ENCODE measurements around the gene KCNIP4. TPM values are rescaled to one million over a fixed set of nuclear protein-coding genes. Genes with fewer than 3 reads are reported as not detected.

Gene KCNIP4
- total RNA-seq, 1 donor from 2014 or later: 0.53 TPM

DNA sequence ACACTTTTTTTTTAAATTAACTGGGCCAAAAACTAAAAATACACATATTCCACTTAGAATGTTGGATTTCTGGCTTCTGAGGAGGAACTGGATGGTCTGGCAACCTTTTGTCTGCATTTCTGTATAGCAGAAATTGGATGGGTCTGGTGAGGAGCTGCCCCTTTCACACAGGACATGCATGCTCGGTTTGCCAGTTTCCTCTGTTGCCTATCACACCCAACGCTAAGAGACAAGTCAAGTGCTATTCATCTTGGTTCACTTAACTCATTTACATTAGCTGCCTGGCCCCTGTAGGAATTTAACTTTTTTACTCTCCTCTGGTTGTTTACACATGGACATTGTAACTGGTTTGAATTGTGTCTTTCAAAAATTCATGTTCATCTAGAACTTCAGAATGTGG lies 1052.6 kb downstream of the KCNIP4 start:
- Histone ChIP-seq H3K27me3 (ENCODE audit: control insufficient read depth, insufficient read depth, low read length) (no peaks in the 10 kb centered on the region), H3K36me3 (ENCODE audit: control insufficient read depth, insufficient read depth, low read length) (no peaks in the 10 kb centered on the region), H3K4me3 (ENCODE audit: low read depth, low read length) (no peak overlapping the region)
- FAIRE-seq (no peak), DNase-seq (ENCODE audit: low read depth) (no peak)
- TF ChIP-seq, protein P1, sequence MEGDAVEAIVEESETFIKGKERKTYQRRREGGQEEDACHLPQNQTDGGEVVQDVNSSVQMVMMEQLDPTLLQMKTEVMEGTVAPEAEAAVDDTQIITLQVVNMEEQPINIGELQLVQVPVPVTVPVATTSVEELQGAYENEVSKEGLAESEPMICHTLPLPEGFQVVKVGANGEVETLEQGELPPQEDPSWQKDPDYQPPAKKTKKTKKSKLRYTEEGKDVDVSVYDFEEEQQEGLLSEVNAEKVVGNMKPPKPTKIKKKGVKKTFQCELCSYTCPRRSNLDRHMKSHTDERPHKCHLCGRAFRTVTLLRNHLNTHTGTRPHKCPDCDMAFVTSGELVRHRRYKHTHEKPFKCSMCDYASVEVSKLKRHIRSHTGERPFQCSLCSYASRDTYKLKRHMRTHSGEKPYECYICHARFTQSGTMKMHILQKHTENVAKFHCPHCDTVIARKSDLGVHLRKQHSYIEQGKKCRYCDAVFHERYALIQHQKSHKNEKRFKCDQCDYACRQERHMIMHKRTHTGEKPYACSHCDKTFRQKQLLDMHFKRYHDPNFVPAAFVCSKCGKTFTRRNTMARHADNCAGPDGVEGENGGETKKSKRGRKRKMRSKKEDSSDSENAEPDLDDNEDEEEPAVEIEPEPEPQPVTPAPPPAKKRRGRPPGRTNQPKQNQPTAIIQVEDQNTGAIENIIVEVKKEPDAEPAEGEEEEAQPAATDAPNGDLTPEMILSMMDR (IDR thresholded peaks at IDR 0.05; ENCODE audit: insufficient read depth, low read length, severe bottlenecking): no peak

- TF ChIP-seq, protein P1 (IDR thresholded peaks at IDR 0.05; ENCODE audit: insufficient read depth, low read length, severe bottlenecking): no peak
- FAIRE-seq: no peak
- Histone ChIP-seq H3K4me3 (ENCODE audit: low read depth, low read length) (no peak overlapping the region), H3K36me3 (ENCODE audit: control insufficient read depth, insufficient read depth, low read length) (no peaks in the 10 kb centered on the region), H3K27me3 (ENCODE audit: control insufficient read depth, insufficient read depth, low read length) (no peaks in the 10 kb centered on the region)
- no peak for DNase-seq (ENCODE audit: low read depth)
Measured at GRCh38 chr4:20895208-20895607, 1053.4 kb downstream of the KCNIP4 start.

DNA sequence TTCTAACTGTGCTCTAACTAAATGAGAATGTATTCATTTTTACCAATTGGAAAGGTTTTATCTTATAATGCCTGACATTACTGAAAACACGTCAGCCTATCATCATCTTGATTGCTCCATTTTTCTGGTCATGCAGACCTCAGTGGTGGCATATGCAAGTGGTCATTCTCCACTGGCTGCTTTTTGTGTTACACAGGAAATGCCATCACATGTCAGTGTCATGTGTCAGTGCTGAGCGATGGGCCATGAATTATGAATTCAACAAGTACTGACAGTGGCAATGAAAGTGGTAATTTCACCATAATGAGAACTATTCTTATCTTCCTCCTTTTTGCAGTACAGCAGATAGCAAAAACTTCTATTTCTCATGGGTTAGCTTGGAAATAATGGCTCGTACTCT lies 1057.8 kb downstream of the KCNIP4 start:
- TF ChIP-seq, protein P1 (IDR thresholded peaks at IDR 0.05; ENCODE audit: insufficient read depth, low read length, severe bottlenecking): no peak
- Histone ChIP-seq H3K36me3 (ENCODE audit: control insufficient read depth, insufficient read depth, low read length) (no peaks in the 10 kb centered on the region), H3K4me3 (ENCODE audit: low read depth, low read length) (no peak overlapping the region), H3K27me3 (ENCODE audit: control insufficient read depth, insufficient read depth, low read length) (no peaks in the 10 kb centered on the region)
- no peak for FAIRE-seq
- DNase-seq (ENCODE audit: low read depth): peak; percentile 46

DNA sequence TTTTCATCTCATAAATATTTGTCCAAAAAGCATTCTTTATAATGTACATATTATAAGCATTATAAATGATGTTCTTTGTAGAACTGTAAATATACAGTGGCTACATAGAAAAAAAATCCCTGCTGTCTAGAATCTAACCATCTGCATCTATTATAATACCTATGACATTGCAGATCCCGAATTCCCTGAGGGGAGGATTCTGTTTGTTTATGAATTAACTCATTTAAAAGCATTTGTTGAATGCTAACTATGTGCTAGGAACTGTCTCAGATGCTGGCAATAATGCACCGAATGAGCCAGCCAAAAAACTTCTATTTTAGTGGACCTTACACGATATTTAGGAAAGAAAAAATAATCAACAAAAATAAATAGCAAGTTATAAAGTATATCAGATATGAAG lies 1058.7 kb downstream of the KCNIP4 start:
- TF ChIP-seq, protein P1 (IDR thresholded peaks at IDR 0.05; ENCODE audit: insufficient read depth, low read length, severe bottlenecking): no peak
- Histone ChIP-seq H3K27me3 (ENCODE audit: control insufficient read depth, insufficient read depth, low read length) (no peaks in the 10 kb centered on the region), H3K4me3 (ENCODE audit: low read depth, low read length) (no peak overlapping the region), H3K36me3 (ENCODE audit: control insufficient read depth, insufficient read depth, low read length) (no peaks in the 10 kb centered on the region)
- FAIRE-seq (no peak), DNase-seq (ENCODE audit: low read depth) (no peak)

DNA sequence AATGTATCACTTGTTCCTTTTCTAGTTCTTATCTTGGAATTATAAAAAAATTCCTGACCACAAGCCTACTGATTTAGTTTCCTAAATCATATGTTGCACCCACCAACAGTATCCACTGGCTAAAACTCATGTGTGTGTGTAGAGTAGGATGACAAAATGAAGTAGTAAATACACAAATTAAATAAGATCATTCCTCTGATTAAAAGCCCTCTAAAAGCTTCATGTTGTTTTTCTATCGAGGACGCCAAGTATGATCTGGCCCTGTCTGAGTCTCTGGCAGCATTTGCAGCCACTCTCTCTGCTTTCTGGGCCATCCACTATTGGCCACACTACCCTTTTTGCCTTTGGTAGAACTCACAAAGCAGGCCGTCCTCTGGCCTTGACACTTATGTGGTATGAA lies 1064.9 kb downstream of the KCNIP4 start:
- TF ChIP-seq, protein P1 (IDR thresholded peaks at IDR 0.05; ENCODE audit: insufficient read depth, low read length, severe bottlenecking): no peak

DNA sequence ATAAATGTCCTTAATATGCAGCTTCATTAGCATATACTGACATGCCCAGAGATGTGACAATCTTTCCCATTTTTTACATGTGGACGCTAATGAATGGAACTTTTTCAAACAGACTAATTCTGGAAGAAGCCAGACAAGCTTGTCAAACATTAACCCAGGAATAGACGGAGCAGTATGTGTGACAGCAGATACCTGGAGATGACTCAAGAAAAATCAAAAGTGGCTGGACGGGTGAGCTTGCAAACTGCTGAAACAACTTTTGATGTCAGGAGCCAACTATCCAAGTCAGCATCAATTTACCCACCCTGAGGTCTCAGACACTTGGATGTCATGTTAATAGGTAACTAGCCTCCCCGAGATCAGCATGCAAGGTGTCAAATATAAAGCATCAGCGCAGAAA lies 1065.3 kb downstream of the KCNIP4 start:
- H3K4me3 ChIP-seq (ENCODE audit: low read depth, low read length): no peak overlapping the region
- no peak for FAIRE-seq
- no peak for DNase-seq (ENCODE audit: low read depth)
- TF ChIP-seq, protein P1 (IDR thresholded peaks at IDR 0.05; ENCODE audit: insufficient read depth, low read length, severe bottlenecking): no peak
- no peaks in the 10 kb centered on the region for H3K36me3 ChIP-seq (ENCODE audit: control insufficient read depth, insufficient read depth, low read length)
- no peaks in the 10 kb centered on the region for H3K27me3 ChIP-seq (ENCODE audit: control insufficient read depth, insufficient read depth, low read length)

More for the DNA sequence above, 1064.9 kb downstream of the KCNIP4 start:
- Histone ChIP-seq H3K36me3 (ENCODE audit: control insufficient read depth, insufficient read depth, low read length) (no peaks in the 10 kb centered on the region), H3K4me3 (ENCODE audit: low read depth, low read length) (no peak overlapping the region), H3K27me3 (ENCODE audit: control insufficient read depth, insufficient read depth, low read length) (no peaks in the 10 kb centered on the region)
- no peak for FAIRE-seq
- no peak for DNase-seq (ENCODE audit: low read depth)

Measured in bronchial epithelial cell (primary cell).